Stimulated activated memory B cell treated with anti-CD40 and anti-IgM and Interleukin-4, amounts not matched to agents 10 μg/mL and 1 μg/mL and 100 μg/mL, for 72 hours (primary cell): ENCODE data around the gene MYH11.
"Not testable (repeated sequence)": the region's sequence is repeated elsewhere in the genome, so short reads cannot be mapped to it uniquely, and the experiment has no call there.

Experiments used
- ATAC-seq: fragments of 150-1000 bp; cut with Tn5 transposase; 2 replicates; pipeline ENCODE4 v1.10.0; 2021
- H3K27ac Mint-ChIP-seq: one replicate; pipeline ENCODE4 v1.8.0; 2022; ENCODE audit warnings: mild to moderate bottlenecking, mixed read lengths
- H3K27me3 Mint-ChIP-seq: one replicate; pipeline ENCODE4 v1.8.0; 2022; ENCODE audit warnings: mixed read lengths
- H3K36me3 Mint-ChIP-seq: one replicate; pipeline ENCODE4 v1.8.0; 2022; ENCODE audit warnings: mixed read lengths
- H3K4me1 Mint-ChIP-seq: one replicate; pipeline ENCODE4 v1.8.0; 2022; ENCODE audit warnings: mixed read lengths
- H3K4me3 Mint-ChIP-seq: one replicate; pipeline ENCODE4 v1.8.0; 2022; ENCODE audit warnings: mild to moderate bottlenecking, moderate library complexity, mixed read lengths
- H3K9me3 Mint-ChIP-seq: one replicate; pipeline ENCODE4 v1.8.0; 2022; ENCODE audit warnings: mixed read lengths

MYH11 gene

GRCh38 chr16:15811481-15812400 is 45.1 kb downstream of the MYH11 start:
- peaks cover 6% of the 10 kb centered on the region for H3K36me3 Mint-ChIP-seq
- no peak for ATAC-seq
- H3K27ac Mint-ChIP-seq = no peak overlapping the region
- no peaks in the 10 kb centered on the region for H3K4me1 Mint-ChIP-seq
- H3K27me3 Mint-ChIP-seq = peaks cover 37% of the 10 kb centered on the region
- no peak overlapping the region for H3K4me3 Mint-ChIP-seq
- H3K9me3 Mint-ChIP-seq = peaks cover 14% of the 10 kb centered on the region

DNA sequence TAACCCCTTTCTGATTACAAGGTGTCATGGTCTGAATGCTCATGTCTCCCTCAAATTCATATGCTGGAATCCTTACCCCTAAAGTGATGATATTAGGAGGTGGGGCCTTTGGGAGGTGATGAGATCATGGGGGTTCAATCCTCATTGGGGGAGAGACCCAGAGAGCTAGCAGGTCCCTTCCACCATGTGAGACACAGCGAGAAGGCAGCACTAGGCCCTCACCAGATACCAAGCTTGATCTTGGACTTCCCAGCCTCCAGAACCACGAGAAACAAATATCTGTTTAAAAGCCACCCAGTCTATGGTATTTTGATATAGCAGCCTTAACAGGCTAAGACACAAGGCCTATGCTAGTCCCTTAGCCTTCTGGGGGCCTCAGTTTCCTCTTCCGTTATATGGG is 45.9 kb downstream of the MYH11 start:
- peaks cover 1% of the 10 kb centered on the region for H3K36me3 Mint-ChIP-seq
- peaks cover 9% of the 10 kb centered on the region for H3K9me3 Mint-ChIP-seq
- no peak overlapping the region for H3K27ac Mint-ChIP-seq
- ATAC-seq = no peak
- H3K4me1 Mint-ChIP-seq = no peaks in the 10 kb centered on the region
- no peak overlapping the region for H3K4me3 Mint-ChIP-seq
- peaks cover 37% of the 10 kb centered on the region for H3K27me3 Mint-ChIP-seq

GRCh38 chr16:15810411-15810810 is 46.4 kb downstream of the MYH11 start:
- Mint-ChIP-seq H3K36me3 (no peaks in the 10 kb centered on the region), H3K27me3 (peaks cover 37% of the 10 kb centered on the region), H3K4me3 (no peak overlapping the region), H3K4me1 (no peaks in the 10 kb centered on the region), H3K27ac (no peak overlapping the region), H3K9me3 (peaks cover 5% of the 10 kb centered on the region)
- ATAC-seq = no peak

DNA sequence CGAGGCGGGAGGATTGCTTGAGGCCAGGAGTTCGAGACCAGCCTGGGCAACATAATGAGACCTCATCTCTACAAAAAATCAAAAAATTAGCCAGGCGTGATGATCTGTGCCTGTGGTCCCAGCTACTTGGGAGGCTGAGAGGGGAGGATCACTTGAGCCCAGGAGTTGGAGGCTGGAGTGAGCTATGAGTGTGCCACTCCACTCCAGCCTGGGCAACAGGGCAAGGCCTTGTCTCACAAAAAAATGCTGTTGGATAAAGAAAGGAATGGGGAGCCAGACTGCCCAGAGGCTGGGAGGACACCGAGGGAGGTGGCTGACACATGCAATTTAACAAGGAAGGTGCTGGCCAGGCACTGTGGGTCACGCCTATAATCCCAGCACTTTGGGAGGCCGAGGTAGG is 47.5 kb downstream of the MYH11 start:
- not testable (repeated sequence) for H3K4me3 Mint-ChIP-seq, H3K27ac Mint-ChIP-seq, H3K36me3 Mint-ChIP-seq, ATAC-seq, H3K9me3 Mint-ChIP-seq, H3K4me1 Mint-ChIP-seq
- peaks cover 44% of the 10 kb centered on the region for H3K27me3 Mint-ChIP-seq

DNA sequence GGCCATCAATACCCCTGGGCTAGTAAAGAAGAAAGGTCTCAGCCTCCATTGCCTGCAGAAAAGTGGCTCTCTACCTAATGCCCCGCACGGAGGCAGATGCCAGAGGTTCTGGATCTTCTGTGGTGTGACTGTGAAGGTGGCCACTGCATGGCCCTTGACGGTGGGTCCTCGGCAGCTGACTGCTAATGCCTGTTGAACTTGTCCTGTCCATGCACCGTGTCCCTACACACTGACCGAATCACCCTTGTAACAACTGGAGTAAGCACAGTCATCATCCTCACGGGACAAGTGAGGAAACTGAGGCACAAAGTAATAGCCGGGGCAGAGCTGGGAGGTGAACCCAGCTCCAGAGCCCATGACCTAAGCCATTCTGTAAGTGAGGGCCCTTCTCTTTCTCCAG is 48.8 kb downstream of the MYH11 start:
- ATAC-seq = no peak

GRCh38 chr16:15807603-15808009 is 49.2 kb downstream of the MYH11 start:
- Mint-ChIP-seq H3K27ac (no peak overlapping the region), H3K27me3 (peaks cover 47% of the 10 kb centered on the region), H3K4me3 (no peak overlapping the region), H3K4me1 (no peaks in the 10 kb centered on the region), H3K36me3 (no peaks in the 10 kb centered on the region), H3K9me3 (no peaks in the 10 kb centered on the region)
- no peak for ATAC-seq

More for the DNA sequence above, 48.8 kb downstream of the MYH11 start:
- Mint-ChIP-seq H3K4me1 (no peaks in the 10 kb centered on the region), H3K36me3 (no peaks in the 10 kb centered on the region), H3K9me3 (no peaks in the 10 kb centered on the region), H3K27ac (no peak overlapping the region), H3K4me3 (no peak overlapping the region), H3K27me3 (peaks cover 47% of the 10 kb centered on the region)

GRCh38 chr16:15803618-15804017 is 53.2 kb downstream of the MYH11 start:
- no peak for ATAC-seq
- peaks cover 8% of the 10 kb centered on the region for H3K9me3 Mint-ChIP-seq
- no peaks in the 10 kb centered on the region for H3K36me3 Mint-ChIP-seq
- peaks cover 21% of the 10 kb centered on the region for H3K27me3 Mint-ChIP-seq
- H3K27ac Mint-ChIP-seq = no peak overlapping the region
- no peaks in the 10 kb centered on the region for H3K4me1 Mint-ChIP-seq
- H3K4me3 Mint-ChIP-seq = no peak overlapping the region

DNA sequence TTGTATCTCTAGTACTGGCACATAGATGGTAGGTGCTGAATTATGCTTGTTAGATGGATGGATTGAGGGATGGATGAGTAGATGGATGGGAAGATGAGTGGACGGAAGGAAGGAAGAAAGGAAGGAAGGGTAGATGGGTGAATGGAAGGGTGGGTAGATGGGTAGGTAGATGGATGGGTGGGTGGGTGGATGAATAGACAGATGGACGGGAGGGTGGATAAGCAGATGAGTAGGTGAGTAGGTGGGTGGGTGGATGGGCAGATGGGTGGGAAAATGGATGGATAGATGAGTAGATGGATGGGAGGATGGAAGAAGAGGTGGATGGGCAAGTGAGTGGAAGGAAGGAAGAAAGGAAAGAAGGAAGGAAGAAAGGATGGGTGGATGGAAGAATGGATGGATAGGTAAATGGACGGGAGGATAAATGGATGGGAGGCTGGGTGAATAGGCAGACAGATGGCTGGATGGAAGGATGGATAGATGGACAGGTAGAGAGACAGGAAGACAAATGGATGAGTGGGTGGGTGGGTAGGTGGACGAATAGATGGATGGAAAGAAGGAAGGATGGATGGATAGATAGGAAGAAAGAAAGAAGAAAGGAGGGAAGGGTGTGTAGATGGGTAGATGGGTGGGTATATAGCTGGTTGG is 56.9 kb downstream of the MYH11 start:
- ATAC-seq = no peak
- Mint-ChIP-seq H3K4me3 (no peak overlapping the region), H3K9me3 (peaks cover 21% of the 10 kb centered on the region), H3K27me3 (peaks cover 28% of the 10 kb centered on the region), H3K36me3 (peaks cover 10% of the 10 kb centered on the region), H3K4me1 (no peaks in the 10 kb centered on the region), H3K27ac (no peak overlapping the region)

DNA sequence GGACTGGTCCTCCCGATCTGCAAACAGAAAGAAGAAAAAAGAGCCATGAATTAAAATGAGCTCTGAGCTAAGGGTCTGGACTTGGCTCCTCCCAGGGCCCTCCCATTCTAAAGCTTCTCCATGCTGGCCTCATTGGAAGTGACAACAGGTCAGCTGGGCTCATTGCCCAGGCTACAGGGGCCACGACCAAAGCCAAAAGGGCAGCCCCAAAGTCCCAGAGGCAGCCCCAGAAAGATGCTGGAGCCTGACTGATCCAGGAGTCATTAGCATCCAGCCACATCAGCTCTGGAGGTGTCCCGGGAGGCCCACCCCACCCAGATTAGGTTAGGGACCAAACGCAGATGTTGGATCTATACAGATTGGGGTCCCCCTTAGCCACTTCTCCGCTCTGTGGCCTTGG is 58.2 kb downstream of the MYH11 start:
- Mint-ChIP-seq H3K4me1 (no peaks in the 10 kb centered on the region), H3K27me3 (peaks cover 18% of the 10 kb centered on the region), H3K9me3 (peaks cover 21% of the 10 kb centered on the region), H3K36me3 (peaks cover 10% of the 10 kb centered on the region), H3K4me3 (no peak overlapping the region), H3K27ac (no peak overlapping the region)
- no peak for ATAC-seq

DNA sequence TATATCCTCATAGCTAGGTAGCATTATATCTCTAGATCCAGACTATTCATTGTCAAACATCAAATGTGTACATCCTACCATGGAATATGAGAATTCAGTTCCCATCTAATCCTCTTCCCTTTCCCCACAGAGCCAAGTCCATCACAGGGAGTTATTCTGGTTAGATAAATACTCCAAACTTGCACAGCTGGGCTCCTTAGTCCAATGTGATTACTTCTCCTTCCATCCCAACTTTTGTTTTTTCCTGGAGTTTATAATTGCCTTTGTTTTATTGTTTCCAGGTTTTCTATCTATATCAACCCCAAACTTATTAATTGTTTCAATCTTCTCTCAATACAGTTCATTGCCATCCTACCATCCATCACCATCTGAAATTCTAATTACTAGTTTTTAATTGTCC is 59.9 kb downstream of the MYH11 start:
- Mint-ChIP-seq H3K36me3 (peaks cover 10% of the 10 kb centered on the region), H3K27me3 (peaks cover 18% of the 10 kb centered on the region), H3K27ac (no peak overlapping the region), H3K9me3 (peaks cover 21% of the 10 kb centered on the region), H3K4me3 (no peak overlapping the region), H3K4me1 (peaks cover 7% of the 10 kb centered on the region)
- ATAC-seq = no peak

DNA sequence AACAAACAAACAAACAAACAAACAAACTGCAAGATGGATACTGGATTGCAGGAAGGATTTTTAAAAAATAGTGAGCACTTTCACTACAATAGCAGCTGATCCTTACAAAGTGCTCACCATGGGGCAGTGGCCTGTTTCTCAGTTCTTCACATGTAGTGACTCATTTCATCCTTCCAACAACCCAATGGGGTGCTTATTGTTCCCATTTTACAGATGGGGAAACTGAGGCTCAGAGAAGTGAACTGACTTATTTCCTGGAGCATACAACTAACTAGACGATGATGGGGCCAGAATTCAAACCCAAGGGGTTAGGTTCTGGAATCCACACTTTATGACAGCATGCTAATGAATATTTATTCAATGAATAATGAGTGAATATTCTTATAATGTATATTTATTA is 61.2 kb downstream of the MYH11 start:
- H3K27me3 Mint-ChIP-seq = peaks cover 18% of the 10 kb centered on the region
- H3K36me3 Mint-ChIP-seq = peaks cover 10% of the 10 kb centered on the region
- peaks cover 7% of the 10 kb centered on the region for H3K4me1 Mint-ChIP-seq
- ATAC-seq = no peak
- no peak overlapping the region for H3K27ac Mint-ChIP-seq
- no peak overlapping the region for H3K4me3 Mint-ChIP-seq
- peaks cover 21% of the 10 kb centered on the region for H3K9me3 Mint-ChIP-seq

DNA sequence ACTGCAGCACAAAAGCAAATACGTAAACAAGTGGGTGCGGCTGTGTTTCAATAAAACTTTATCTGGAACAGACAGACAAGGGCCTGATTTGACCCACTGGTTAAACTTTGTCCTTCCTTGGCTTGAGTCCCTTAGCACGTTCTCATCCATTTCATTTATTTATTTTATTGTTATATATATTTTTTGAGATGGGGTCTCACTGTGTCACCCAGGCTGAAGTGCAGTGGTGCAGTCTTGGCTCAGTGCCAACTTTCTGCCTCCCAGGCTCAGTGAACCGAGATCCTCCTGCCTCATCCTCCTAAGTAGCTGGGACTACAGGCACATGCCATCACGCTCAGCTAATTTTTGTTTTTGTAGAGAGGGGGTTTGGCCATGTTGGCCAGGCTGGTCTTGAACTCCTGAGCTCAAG is 64.3 kb downstream of the MYH11 start:
- Mint-ChIP-seq H3K36me3 (peaks cover 10% of the 10 kb centered on the region), H3K9me3 (peaks cover 9% of the 10 kb centered on the region), H3K4me3 (no peak overlapping the region), H3K27ac (no peak overlapping the region), H3K4me1 (peaks cover 7% of the 10 kb centered on the region), H3K27me3 (peaks cover 14% of the 10 kb centered on the region)
- ATAC-seq = no peak

DNA sequence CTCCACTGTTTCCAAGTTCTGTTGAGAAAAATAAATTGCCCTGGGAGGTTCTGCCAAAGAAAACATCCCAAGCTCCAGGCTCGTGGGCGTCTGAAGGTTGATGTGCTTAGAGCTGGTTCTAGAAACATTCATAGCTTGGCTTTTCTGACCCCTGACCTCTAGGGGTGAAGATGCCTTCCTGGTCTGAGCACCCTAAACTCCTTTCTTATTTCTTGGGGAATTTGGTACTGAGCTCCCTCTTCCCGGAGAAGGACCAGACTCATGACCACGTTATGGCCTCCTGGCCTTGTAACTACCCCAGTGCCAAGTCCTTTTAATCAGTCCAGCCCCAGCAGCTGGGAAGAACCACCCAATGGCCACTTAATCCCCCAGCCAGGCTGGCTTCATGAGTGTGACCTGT is 66.4 kb downstream of the MYH11 start:
- Mint-ChIP-seq H3K4me1 (peaks cover 7% of the 10 kb centered on the region), H3K27ac (no peak overlapping the region), H3K4me3 (no peak overlapping the region), H3K36me3 (no peaks in the 10 kb centered on the region), H3K27me3 (peaks cover 5% of the 10 kb centered on the region), H3K9me3 (no peaks in the 10 kb centered on the region)
- no peak for ATAC-seq

GRCh38 chr16:15789816-15790215 is 67.0 kb downstream of the MYH11 start:
- H3K27me3 Mint-ChIP-seq, H3K4me3 Mint-ChIP-seq, H3K9me3 Mint-ChIP-seq, H3K36me3 Mint-ChIP-seq, H3K4me1 Mint-ChIP-seq, ATAC-seq, H3K27ac Mint-ChIP-seq: not testable (repeated sequence)

- Mint-ChIP-seq H3K9me3 (no peaks in the 10 kb centered on the region), H3K36me3 (no peaks in the 10 kb centered on the region), H3K4me1 (peaks cover 7% of the 10 kb centered on the region), H3K27me3 (peaks cover 5% of the 10 kb centered on the region), H3K27ac (no peak overlapping the region), H3K4me3 (no peak overlapping the region)
- no peak for ATAC-seq
Observed at GRCh38 chr16:15788846-15789239, 68.0 kb downstream of the MYH11 start.

GRCh38 chr16:15786501-15786900 is 70.3 kb downstream of the MYH11 start:
- Mint-ChIP-seq H3K4me3 (no peak overlapping the region), H3K27ac (no peak overlapping the region), H3K9me3 (no peaks in the 10 kb centered on the region), H3K27me3 (peaks cover 5% of the 10 kb centered on the region), H3K36me3 (no peaks in the 10 kb centered on the region), H3K4me1 (no peaks in the 10 kb centered on the region)
- no peak for ATAC-seq
